GM21423 (cell line): ENCODE results near the gene CDH22.

Source experiments
- ATAC-seq: cut with Tn5 transposase; IDR thresholded peaks from one replicate; pipeline ENCODE4 v1.9.1; 2021; ENCODE audit warnings: mild to moderate bottlenecking, moderate library complexity; ENCODE audit not compliant: unreplicated experiment

CDH22 gene

GRCh38 chr20:46200582-46201570 is 107.4 kb downstream of the CDH22 start:
- ATAC-seq: no peak

GRCh38 chr20:46199198-46199597 is 109.1 kb downstream of the CDH22 start:
- no peak for ATAC-seq

- ATAC-seq: no peak
Observed at GRCh38 chr20:46196990-46197389, 111.3 kb downstream of the CDH22 start.

GRCh38 chr20:46195264-46196036 is 112.8 kb downstream of the CDH22 start:
- no peak for ATAC-seq

- no peak for ATAC-seq
Observed at GRCh38 chr20:46194409-46194808, 113.9 kb downstream of the CDH22 start.

GRCh38 chr20:46192376-46192944 is 115.8 kb downstream of the CDH22 start:
- no peak for ATAC-seq

- ATAC-seq: no peak
Observed at GRCh38 chr20:46191611-46192010, 116.7 kb downstream of the CDH22 start.

GRCh38 chr20:46191168-46191540 is 117.1 kb downstream of the CDH22 start:
- ATAC-seq: no peak

- ATAC-seq: no peak
Observed at GRCh38 chr20:46190478-46191167, 117.7 kb downstream of the CDH22 start.

GRCh38 chr20:46188866-46189541 is 119.3 kb downstream of the CDH22 start:
- ATAC-seq: no peak

GRCh38 chr20:46186210-46186609 is 122.1 kb downstream of the CDH22 start:
- ATAC-seq: no peak

- ATAC-seq: no peak
Observed at GRCh38 chr20:46185353-46185752, 122.9 kb downstream of the CDH22 start.

- ATAC-seq: no peak
Observed at GRCh38 chr20:46183768-46184167, 124.5 kb downstream of the CDH22 start.

- no peak for ATAC-seq
Observed at GRCh38 chr20:46182276-46183200, 125.8 kb downstream of the CDH22 start.

- no peak for ATAC-seq
Observed at GRCh38 chr20:46179862-46180261, 128.4 kb downstream of the CDH22 start.

GRCh38 chr20:46178891-46179290 is 129.4 kb downstream of the CDH22 start:
- no peak for ATAC-seq

- no peak for ATAC-seq
Observed at GRCh38 chr20:46177768-46178167, 130.5 kb downstream of the CDH22 start.

GRCh38 chr20:46176739-46177378 is 131.4 kb downstream of the CDH22 start:
- ATAC-seq: no peak

GRCh38 chr20:46175127-46175494 is 133.2 kb downstream of the CDH22 start:
- no peak for ATAC-seq
